GM21447 (cell line): ENCODE results near the gene CCDC85B.
"Not testable (repeated sequence)": the region's sequence is repeated elsewhere in the genome, so short reads cannot be mapped to it uniquely, and the experiment has no call there.

Source experiments
- ATAC-seq: cut with Tn5 transposase; IDR thresholded peaks from one replicate; pipeline ENCODE4 v1.9.1; 2021; ENCODE audit not compliant: unreplicated experiment

Gene CCDC85B

DNA sequence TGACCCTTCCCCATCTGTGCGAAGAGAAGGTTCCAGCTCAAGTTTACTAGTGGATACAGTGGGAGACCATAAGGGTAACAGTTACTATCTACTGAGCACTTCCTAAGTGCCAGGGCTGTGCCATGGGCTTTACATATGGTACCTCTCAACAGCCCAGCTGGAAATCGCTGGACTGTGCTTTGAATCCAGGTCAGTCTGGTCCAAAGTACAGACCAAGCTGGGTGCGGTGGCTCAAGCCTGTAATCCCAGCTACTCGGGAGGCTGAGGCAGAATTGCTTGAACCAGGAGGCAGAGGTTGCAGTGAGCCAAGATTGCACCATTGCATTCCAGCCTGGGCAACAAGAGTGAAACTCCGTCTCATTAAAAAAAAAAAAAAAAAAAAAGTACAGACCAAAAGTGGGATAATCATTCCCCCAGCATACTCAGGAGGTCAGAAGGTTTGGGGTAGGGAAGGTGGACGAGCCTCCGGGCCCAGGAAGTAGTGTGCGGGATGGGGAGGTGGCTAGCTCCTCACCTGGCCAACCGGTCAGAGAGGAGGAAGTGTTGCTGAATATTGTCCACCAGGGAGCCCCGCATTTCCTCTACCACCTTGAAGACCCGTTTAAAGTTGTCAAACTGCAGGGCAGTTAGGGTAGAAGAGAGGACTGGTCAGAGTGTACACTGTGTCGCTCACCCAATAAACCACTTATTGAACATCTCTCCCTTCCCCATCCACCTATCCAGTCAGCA, 4.5 kb upstream of the CCDC85B start:
- ATAC-seq: no peak

DNA sequence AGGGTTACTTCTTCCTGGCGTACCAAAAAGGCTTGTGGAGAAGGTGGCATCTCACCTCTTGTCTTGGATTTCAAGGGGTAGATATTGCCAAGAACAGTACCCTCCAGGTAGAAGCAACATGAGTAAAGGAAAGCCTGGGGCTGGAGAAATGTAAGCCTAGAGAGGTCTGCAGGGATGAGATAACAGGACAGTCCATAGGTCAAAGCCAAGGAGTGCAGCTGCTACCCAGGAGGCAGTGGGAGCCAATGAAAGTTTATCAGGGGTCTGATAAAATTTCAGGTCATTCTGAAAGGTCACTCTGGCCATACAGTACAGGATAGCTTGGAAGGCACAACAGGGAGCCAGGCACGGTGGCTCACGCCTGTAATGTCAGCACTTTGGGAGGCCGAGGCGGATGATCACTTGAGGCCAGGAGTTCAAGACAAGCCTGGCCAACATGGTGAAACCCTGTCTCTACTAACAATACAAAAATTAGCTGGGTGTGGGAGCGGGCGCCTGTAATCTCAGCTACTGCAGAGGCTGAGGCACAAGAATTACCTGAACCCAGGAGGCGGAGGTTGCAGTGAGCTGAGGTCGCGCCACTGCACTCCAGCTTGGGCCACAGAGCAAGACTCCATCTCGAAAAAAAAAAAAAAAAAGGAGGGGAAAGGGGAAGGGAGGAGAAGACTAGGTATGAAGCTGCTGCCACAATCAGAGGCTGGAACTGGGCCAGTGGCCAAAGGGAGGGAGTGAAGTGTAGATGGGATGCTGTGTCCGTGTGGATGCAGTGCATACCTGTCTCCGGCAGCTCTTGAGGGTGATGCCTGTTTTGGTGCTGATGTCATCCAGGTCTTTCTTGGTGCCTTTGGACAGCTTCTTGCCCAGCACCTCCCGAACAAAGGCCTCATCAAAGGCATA, 3.4 kb upstream of the CCDC85B start:
- no peak for ATAC-seq

DNA sequence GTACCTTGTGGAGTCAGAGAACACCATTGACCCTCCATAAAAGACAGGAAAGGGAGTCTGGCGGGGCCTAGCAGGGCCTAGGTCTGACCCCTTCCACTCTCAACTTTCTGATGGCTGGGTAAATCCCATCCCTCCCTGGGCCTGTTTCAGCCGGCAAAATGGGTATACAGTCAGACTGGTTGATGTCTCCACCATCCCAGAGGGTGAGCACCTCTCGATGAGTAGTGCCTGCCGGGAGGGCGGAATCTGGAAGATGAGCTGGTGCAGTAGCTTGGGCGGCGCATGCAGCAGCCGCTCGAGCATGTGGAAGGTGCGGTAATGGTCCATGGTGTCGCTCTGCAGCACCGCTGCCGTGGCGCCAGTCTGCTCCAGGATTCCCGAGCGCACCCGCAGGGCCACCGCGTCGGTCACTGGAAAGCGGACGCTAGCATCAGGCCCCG, 2.7 kb upstream of the CCDC85B start:
- peak; percentile 1 for ATAC-seq

DNA sequence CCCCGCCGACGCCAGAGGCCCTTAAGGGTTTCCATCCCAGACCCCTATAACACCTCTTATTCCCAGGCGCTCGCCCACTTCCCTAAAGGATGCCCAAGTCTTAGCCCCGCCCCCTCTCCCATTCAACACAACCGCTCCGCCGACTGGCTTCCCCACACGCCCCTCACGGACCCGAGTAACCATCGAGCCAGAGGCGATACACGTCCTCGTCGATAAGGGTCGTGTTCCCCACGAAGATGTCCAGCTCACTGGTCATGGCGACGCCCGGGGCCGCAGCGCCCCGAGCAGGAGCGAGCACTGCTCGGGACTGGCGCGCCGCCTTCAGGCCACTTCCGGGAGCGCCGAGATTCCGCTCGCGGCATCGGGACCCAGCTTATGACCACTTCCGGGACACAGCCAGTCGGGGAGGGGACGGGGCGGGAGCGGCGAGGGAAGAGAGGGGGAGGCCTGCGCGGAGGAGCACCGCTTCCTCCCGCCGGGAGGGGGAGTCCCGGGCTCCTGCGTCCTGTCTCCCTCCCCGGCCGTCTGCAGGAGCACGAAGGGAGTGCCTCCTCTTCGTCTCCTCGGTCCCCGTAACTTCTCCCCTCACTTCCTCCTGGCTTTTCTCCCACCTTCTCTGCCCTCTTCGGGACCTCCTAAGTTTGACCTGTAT, 2.2 kb upstream of the CCDC85B start, which contains the start of gene FIBP:
Gene FIBP (minus strand): TSS at position 309 of the 652 bp plus-strand sequence. CDS start 53 bp downstream, at position 256.
- peak; percentile 41 for ATAC-seq

DNA sequence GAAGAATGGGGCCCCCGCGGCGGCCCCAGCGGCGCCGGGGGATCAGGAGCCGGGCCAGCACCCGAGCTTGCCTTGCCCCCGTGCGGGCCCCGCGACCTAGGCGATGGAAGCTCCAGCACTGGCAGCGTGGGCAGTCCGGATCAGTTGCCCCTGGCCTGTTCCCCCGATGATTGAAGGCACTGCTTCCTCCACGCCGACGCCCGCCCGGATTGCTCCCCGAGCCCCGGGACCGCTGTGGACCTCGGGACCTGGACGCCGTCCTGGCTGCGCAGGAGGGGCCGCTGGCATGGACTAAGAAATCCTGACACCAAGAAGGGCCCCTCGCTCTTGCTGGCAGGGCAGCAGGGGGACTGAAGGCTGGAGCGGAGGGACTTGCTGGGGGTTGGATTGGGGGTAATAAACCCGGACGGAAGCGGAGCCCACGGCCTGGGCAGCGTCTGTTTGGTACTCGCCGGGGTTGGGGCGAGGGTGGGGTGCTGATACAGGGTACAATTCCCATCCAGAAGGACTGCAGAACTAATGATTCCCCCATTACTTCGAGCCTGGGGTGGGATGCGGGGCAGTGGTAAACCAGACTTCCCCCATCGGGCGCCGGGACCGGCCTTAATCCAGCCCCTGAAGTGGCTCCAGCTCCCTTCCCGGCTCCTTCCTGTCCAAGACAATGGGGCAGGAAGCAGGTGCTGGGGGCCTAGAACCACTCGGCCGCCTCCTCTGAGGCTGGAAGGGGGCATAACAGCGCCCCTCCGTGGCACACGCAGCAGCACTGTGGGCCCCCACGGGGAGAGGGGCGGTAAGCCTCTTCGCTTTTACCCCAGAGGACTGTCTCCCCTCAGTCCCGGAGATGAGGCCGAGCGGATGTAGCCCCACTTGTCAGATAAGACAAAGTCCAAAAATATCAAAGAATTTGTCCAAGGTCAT, 1.0 kb downstream of the CCDC85B start:
- no peak for ATAC-seq

DNA sequence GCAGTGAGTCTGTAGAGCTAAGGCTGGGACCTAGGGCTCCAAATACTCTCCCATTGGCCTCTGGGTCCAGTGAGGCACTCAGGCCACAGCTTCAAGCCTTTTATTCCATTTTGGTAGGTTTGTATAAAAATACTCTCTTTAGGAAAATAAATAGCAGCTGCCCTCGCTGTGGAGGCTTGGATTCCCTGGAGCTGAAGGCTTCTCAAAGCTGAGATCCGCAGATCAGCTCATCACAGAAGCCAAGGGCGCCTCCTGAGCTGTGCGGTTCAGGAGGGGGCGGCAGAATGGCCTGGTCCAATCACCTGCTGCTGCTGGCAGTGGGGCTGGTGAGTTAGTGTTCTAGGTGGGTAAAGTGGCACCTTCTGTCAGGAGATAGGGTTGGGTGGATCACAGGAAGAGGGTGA, 1.7 kb downstream of the CCDC85B start:
- ATAC-seq: not testable (repeated sequence)

DNA sequence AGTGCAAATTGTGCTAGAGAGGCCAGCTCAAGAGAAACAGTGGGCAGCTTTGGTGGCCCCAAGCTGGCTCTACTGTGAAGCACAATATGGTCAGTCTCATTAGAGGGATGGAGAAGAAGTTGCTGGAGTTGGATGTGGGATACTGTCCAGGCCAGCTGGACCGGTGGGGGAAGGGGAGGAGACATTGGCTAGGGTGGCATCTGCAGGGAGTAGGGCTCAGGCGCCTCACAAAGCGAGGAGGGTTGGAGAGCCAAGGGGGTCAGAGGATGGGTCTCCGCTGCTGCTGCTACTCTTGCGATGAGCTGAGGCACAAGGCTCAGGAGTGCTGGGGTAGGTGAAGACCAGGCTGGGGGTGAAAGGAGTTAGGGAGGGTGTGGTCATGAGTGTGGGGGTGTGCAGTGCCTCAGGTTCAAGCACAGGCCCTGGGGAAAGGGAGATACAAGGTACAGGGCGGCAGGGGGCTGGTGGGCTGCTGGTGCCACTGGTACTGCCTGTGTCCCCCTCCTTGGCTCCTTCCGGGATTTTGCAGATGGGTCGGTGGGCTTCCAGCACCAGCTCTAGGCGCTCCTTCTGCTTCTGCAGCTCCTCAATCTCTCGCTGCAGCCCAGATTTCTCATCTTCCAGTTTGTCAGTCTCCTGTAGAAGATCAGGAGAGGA, 2.3 kb downstream of the CCDC85B start:
- no peak for ATAC-seq

DNA sequence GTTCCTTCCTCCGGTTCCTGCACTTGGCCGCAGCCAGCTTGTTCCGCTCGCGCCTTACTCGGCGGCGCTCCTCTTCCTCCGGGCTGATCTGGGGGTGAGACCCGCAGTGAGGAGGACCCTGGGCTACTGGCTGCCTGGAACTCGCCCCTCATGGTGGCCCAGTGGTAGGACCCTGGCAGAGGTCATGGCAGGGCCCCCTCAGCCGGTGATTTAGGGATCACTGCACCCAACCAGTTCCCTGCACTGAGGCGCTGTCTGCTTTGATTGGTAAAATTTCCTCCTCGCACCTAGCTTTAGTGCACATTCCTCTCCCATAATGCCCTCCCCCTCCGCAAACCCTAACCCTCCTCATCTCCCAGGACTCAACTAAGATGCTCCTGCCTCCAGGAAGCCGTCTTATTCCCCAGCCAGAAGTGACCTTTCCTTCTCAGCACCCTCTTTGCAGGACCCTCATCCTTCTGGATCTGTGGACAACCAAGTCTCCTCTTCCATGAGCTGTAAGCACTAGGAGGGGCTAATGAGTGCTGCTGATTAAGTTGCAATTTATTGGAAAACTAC, 3.6 kb downstream of the CCDC85B start:
- ATAC-seq: no peak

DNA sequence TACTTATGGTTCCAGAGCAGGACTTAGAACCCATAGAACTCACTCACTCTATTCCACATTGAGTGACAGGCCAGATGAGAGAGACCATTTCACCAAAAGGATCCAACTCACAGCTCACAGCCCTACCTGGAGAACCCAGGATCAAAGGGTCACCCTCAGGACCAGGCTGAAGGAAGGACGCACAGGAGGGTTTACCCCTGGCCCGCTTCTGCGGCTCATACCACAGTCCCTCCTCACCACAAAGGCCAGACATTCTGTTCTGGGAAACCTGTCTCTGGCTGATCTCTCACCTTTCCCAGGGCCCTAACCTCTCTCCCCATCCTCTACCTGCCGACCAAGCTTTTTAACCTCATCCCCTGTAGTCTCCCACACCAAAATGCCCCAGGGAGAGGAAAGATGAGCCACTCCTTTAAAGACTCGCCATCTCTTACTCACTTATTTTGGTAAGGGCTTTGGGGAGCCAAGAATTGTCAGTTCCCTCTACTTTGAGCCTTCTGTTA, 5.1 kb downstream of the CCDC85B start:
- ATAC-seq: no peak

DNA sequence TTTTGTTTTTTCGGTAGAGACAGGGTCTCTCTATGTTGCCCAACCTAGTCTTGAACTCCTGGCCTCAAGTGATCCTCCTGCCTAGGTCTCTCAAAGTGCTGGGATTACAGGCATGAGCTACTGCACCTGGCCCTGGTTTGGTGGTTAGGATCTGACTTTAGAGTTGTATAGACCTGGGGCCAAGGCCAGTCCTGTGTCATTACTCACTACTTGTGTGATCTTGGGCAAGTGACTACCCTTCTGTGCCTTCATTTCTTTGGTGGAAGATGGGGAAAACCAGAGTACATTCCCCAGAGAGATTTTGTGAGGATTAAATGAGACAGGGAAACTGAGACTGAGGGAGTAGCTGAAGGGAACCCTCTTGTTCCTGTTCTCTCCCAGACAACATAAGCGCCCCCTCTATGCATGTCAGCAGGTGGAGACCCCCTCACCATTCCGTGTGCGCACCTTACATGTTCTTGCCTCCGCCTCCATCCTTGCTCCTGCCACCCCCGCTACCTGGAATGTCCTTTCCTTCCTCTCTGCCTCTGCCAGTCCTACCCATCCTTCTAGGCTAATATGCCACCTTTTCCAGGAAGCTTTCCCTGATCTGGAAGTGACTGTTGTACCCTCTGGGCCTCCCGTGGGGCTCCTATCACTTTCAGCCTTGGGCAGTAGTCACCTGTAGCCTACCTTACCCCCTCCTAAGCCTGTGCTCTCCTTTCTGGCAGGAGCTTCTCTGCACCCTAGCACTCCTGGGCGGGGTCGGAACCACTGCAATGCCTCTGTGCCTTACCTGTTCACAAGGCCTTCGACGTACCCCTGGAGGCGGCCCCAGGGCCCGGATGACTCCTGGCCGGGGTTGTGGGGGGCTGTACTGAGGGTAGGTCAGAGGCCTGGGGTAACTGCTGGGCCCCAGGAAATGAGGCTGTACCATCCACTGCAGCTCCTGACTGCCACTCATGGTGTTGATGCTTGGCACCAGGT, 5.8 kb downstream of the CCDC85B start:
- no peak for ATAC-seq

DNA sequence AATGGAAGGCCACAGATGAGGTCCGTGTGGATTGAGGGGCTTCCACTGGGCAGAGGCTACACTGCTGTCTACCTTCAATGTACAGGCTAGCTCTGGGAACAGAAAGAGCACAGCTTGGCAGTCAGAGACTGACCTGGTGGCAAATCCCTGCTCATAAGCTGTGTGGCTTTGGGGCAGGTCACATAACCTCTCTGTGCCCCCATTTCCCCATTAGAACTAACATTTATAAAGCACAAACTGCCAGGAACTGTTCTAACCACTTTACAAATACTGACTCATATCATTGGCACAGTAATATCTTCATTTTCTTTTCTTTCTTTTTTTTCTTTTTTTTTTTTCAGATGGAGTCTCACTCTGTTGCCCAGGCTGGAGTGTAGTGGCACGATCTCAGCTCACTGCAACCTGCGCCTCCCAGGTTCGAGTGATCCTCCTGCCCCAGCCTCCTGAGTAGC, 6.6 kb downstream of the CCDC85B start:
- ATAC-seq: no peak

DNA sequence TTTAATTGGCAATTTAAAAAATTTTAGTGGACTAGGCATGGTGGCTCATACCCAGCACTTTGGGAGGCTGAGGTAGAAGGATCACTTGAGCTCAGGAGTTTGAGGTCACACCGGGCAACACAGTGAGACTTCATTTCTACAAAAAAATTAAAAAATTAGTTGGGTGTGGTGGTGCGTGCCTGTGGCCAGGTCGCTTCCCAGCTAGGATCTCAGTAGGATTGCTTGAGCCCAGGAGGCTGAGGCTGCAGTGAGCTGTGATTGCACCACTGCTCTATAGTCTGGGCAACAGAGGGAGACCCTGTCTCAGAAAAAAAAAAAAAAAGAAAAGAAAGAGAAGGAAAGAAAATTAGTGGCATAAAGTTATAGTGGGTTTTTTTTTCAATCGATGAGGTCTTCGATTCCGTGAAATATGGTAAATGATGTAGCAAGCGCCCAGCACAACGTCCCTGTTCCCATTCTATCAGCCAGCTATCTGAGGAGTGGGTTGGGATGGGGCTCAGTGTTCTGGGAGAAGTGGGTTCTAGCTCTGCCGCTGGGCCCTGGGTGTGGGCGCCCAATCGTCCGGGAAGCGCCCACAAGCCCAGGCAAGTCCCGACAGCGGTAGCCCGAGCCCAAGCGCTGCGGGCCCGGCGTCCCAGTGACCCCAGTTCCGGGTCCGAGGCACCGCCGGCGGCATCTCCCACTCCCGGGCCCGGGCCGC, 8.3 kb downstream of the CCDC85B start:
- no peak for ATAC-seq

DNA sequence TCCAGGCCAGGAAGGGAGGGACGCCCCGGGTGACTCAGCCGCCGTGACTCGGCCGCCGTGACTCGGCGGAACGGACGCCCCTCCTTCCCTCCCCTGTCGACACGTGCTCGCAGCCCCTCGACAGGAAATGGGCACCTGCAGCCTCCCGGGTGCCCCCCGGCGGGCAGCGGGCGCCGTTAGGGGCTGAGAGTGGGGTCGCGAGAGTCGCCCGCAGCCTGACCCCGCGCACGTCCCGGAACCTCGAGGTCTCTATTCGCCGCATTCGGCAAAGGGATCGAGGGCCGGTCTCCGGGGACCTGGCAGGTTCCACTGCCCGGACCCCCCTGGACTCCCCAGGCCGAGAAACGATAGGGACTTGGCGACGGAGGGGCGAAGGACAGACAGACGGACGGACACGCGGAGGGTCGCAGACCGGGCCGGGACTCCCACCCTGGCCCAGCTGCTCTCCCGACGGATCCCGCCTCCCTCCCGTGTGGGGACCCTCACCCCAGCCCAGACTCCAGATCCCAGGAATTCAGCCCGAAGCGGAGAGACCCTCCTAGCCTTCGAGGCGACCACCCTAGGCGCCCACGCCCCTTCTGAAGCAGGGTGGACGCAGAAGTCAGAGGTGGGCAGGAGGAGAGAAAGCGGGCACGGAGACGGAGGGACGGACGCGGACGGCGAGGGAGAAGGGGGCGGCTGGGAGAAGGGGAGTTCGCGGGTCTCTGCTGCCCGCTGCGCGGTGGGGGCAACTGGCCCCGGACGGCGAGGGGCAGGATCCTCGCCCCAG, 9.1 kb downstream of the CCDC85B start:
- no peak for ATAC-seq

DNA sequence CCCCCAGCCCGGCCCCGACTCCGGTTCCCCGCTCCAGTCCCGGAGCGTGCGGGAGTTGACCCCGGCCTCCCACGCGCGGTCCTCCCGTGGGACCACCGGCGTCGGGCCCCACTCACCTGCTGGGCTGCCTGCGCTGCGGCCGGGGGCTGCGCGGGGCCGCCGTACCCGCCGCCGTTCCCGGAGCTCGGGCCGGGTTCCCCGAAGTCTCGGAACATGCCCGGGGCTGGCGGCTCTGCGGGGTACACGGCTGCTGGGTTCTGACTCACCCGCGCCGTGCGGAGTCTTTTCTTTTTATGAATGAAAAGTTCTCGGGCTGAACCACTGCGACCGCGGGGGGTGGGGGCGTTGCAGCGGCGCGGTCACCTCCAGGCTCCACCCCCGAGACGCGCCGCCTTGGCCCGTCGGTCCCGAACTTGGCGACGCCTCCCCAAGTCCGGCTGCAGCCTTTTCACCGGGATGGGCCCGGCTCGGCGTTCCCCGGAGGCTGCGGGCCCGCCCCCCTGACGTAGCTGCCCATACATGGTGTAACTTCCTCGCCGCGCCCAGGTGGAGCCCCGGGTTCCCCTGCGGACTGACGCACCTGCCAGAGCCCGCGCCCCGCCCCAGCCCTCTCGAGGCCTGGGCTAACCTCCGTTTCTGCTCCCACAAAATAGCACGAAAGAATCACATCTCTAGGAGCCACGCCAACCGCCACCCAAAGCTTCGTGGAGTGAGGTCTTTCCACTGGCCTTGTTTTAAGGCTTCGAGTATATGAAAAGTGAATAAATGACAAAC, 9.8 kb downstream of the CCDC85B start, which contains the start of gene FOSL1:
Gene FOSL1 (minus strand): TSS at position 264 of the 774 bp plus-strand sequence. CDS start 49 bp downstream, at position 215.
- ATAC-seq: peak; percentile 73

DNA sequence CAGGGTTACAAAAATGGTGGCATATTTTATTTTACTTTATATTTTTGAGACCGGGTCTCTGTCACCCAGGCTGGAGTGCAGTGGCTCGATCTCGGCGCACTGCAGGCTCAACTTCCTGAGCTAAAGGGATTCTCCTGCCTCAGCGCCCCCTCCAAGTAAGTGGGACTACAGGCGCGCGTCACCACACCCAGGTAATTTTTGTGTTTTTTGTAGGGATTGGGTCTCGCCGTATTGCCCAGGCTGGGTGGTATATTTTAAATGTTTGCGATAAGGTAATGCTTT, 10.4 kb downstream of the CCDC85B start:
- no peak for ATAC-seq

DNA sequence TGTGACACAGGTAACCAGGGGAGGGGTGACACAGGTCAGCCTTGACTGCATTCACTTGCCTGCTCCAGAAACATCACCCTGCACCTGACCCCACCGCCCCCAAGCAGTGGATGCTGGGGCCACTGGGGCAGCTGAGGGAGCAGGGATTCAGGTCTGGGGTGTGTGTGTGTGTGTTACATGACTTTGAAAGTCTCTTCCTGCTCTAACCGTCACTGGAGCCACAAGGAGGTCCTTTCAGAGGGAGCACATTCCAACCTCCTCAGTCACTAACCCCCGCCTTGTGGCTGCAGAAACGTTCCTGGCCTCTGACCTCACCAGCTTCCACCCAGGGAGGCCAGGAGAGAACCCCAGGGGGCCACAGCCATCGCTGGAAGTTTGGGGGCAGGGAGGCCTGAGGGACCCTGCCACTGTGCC, 12.6 kb downstream of the CCDC85B start:
- no peak for ATAC-seq
